HepG2 (cell line): Measurements from ENCODE around the gene USP12. TPM values are rescaled to one million over a fixed set of nuclear protein-coding genes. Genes with fewer than 3 reads are reported as not detected.

Source experiments
- ARID4A ChIP-seq: sonication (generic); formaldehyde crosslinking; IDR thresholded peaks from 2 replicates; pipeline ENCODE4 v1.5.0; 2020; ENCODE audit warnings: mild to moderate bottlenecking, missing genetic modification reagents, borderline replicate concordance
- CCAR2 ChIP-seq: fragments of 200-400 bp; formaldehyde crosslinking; optimal IDR thresholded peaks from 2 replicates; pipeline ENCODE3; 2018; ENCODE audit warnings: low read depth, mild to moderate bottlenecking, low read length, moderate library complexity
- CHCHD3 ChIP-seq: sonication (generic); formaldehyde crosslinking; IDR thresholded peaks from 2 replicates; pipeline ENCODE4 v1.8.0; 2022; ENCODE audit warnings: mild to moderate bottlenecking, missing genetic modification reagents, moderate library complexity
- FLYWCH1 ChIP-seq: sonication (generic); formaldehyde crosslinking; IDR thresholded peaks from 2 replicates; pipeline ENCODE4 v1.8.1; 2023; ENCODE audit warnings: mild to moderate bottlenecking, missing genetic modification reagents
- SAFB2 ChIP-seq: sonication (generic); formaldehyde crosslinking; IDR thresholded peaks from 2 replicates; pipeline ENCODE4 v1.5.1; 2020; ENCODE audit warnings: missing genetic modification reagents, low read depth, mild to moderate bottlenecking, borderline replicate concordance
- SOX6 ChIP-seq, 2 experiments: fragments of 450-650 bp in 1 of 2; sonication (generic) in 1 of 2; formaldehyde crosslinking in 1 of 2; IDR thresholded peaks; 2 replicates each; pipeline versions ENCODE4 v1.4.0 to v1.6.1; 2017 to 2020; ENCODE audit warnings: antibody characterized with exemption in 1 of 2, mild to moderate bottlenecking in 1 of 2, missing genetic modification reagents in 1 of 2
- SP2 ChIP-seq: sonication (generic); formaldehyde crosslinking; IDR thresholded peaks from 2 replicates; pipeline ENCODE4 v1.5.1; 2020; ENCODE audit warnings: mild to moderate bottlenecking, missing genetic modification reagents
- ZBTB40 ChIP-seq, 2 experiments: fragments of 450-650 bp in 1 of 2; sonication (generic) in 1 of 2; formaldehyde crosslinking in 1 of 2; IDR thresholded peaks; 2 replicates each; pipeline versions ENCODE4 v1.6.1 to v1.8.0; 2016 to 2022; ENCODE audit warnings: antibody characterized with exemption in 1 of 2, mild to moderate bottlenecking in 1 of 2, missing genetic modification reagents in 1 of 2
- ZKSCAN5 ChIP-seq: sonication (generic); formaldehyde crosslinking; IDR thresholded peaks from 2 replicates; pipeline ENCODE4 v1.5.1; 2020; ENCODE audit warnings: mild to moderate bottlenecking, missing genetic modification reagents
- ZNF383 ChIP-seq: sonication (generic); formaldehyde crosslinking; IDR thresholded peaks from 2 replicates; pipeline ENCODE4 v1.4.0; 2020; ENCODE audit warnings: missing genetic modification reagents, mild to moderate bottlenecking, borderline replicate concordance
- ZNF563 ChIP-seq: sonication (generic); formaldehyde crosslinking; IDR thresholded peaks from 2 replicates; pipeline ENCODE4 v1.8.0; 2022; ENCODE audit warnings: mild to moderate bottlenecking, moderate library complexity, missing genetic modification reagents
- ZNF619 ChIP-seq: sonication (generic); formaldehyde crosslinking; IDR thresholded peaks from 2 replicates; pipeline ENCODE4 v1.4.0; 2020; ENCODE audit warnings: mild to moderate bottlenecking, missing genetic modification reagents
- ZNF790 ChIP-seq: sonication (generic); formaldehyde crosslinking; IDR thresholded peaks from 2 replicates; pipeline ENCODE4 v1.8.0; 2022; ENCODE audit warnings: missing genetic modification reagents, mild to moderate bottlenecking, borderline replicate concordance
- polyA plus RNA-seq, 8 experiments: library from polyadenylated mRNA; depleted of rRNA in 3 of 8; stranded (reverse) in 7 of 8; unstranded in 1 of 8; fragments of >200 nt; fragmentation: Illumina TruSeq in 4 of 8; extraction: Trizol in 4 of 8; gene quantifications; 2 replicates each; pipeline versions ENCODE4 v1.2.1 to v1.2.3, GENCODE V29; 2011 to 2016; ENCODE audit warnings: low read depth in 4 of 8, missing spikeins in 1 of 8, mixed read lengths in 1 of 8; ENCODE audit not compliant: insufficient read depth in 1 of 8
- total RNA-seq, 5 experiments: library from RNA; depleted of rRNA; stranded (reverse); fragments of >200 nt; fragmentation: Illumina TruSeq; extraction: Trizol; gene quantifications; 2 replicates each; pipeline ENCODE4 v1.2.3, GENCODE V29; 2016; ENCODE audit warnings: low read depth in 1 of 5
- TF ChIP-seq, protein P1 (sequence below): sonication (generic); formaldehyde crosslinking; IDR thresholded peaks from 2 replicates; pipeline ENCODE4 v1.8.0; 2022; ENCODE audit warnings: mild to moderate bottlenecking, missing genetic modification reagents, moderate library complexity

The USP12 gene
- total and polyA plus RNA-seq, 2 of the 13 experiments (the other 11 are each of a cell fraction or from before 2014, with no cell fraction given) = 9.8 to 19.5 TPM

GRCh38 chr13:27022571-27023311 lies 148.9 kb downstream of the USP12 start (continued):
- TF ChIP-seq SOX6 (IDR thresholded peaks at IDR 0.05) = no peak
- TF ChIP-seq SOX6 (CRISPR knock-in tag; IDR thresholded peaks at IDR 0.05) = peak; percentile 64
- no peak for TF ChIP-seq CCAR2
- TF ChIP-seq CHCHD3 (CRISPR knock-in tag) = no peak
- TF ChIP-seq ZBTB40 (IDR thresholded peaks at IDR 0.05) = no peak
- TF ChIP-seq ZBTB40 (CRISPR knock-in tag; IDR thresholded peaks at IDR 0.05) = 0 out of 2 replicates have a peak, but pooled peaks have one; percentile 42
- TF ChIP-seq ZKSCAN5 (CRISPR knock-in tag) = no peak
- TF ChIP-seq, protein P1, sequence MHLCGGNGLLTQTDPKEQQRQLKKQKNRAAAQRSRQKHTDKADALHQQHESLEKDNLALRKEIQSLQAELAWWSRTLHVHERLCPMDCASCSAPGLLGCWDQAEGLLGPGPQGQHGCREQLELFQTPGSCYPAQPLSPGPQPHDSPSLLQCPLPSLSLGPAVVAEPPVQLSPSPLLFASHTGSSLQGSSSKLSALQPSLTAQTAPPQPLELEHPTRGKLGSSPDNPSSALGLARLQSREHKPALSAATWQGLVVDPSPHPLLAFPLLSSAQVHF (CRISPR knock-in tag) = no peak
- peak; percentile 59; the same call in 1 of the 2 replicates for TF ChIP-seq ARID4A (CRISPR knock-in tag)
- no peak for TF ChIP-seq SAFB2 (CRISPR knock-in tag)
- no peak for TF ChIP-seq ZNF563 (CRISPR knock-in tag)
- TF ChIP-seq ZNF790 (CRISPR knock-in tag) = no peak
- no peak for TF ChIP-seq ZNF383
- no peak for TF ChIP-seq SP2 (CRISPR knock-in tag)
- no peak; the same call in 1 of the 2 replicates for TF ChIP-seq ZNF619 (CRISPR knock-in tag)
- no peak for TF ChIP-seq FLYWCH1
